ENCODE data around the gene IDE.
"Not testable (repeated sequence)": the region's sequence is repeated elsewhere in the genome, so short reads cannot be mapped to it uniquely, and the experiment has no call there.

IDE gene

DNA sequence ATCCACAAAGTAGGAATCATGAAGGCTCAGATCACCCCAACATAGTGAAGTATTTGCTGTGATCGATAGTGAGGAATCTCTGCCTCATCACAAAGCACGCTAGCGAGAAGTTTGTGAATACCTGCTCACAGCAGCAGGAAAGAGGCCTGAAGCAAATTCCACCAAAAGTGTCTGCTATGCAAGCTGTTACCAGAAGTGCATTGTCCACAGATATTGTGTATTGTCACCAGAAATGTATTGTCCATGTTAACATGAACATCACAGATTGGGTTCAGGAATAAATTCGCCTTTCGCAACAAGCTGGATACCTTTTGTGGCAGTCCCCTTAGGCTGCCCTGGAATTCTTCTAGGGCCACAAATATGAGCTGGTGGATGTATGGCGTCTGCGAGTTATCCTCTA, 155.0 kb downstream of the IDE start:
- no peak for DNase-seq (ENCODE audit: low spot score)

DNA sequence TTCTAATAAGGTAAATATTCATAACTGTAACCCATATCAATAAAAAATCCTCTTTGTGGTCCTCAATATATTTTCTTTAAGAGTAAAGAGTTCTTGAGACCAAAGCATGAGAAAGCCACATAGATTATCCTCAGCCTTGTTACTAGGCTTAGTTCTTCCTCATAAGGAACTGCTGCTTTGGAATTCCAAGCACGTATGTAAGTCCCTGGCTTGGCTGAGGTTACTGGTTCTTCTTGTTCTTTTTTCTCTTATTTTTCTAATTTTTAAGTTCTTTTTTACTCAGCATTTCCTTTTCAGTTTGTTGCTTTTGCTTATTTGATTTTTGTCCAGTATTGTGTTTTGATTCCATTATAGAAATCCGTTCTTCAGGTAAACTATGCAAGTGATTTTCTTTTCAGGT, 155.7 kb downstream of the IDE start:
- DNase-seq (ENCODE audit: low spot score), result no peak

DNA sequence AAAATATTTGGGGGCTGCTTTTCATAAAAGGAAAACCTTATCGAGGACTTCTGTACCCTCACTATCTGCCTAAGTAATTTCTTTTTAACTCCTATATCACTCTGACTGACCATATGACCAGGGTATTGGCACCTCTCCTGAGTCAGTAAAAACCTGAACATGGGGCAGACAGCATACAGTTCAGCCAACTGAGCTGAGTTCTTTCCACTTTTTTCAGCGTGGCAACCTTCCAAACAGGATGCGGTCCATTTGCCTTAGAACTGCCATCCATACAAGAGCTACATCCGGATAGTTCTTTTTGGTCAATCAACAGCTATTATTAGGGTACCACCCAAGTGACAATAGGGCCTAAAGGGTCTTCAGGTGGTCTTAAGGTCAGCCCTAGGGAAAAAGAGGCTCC, 160.4 kb downstream of the IDE start:
- DNase-seq (ENCODE audit: low spot score), result no peak

- DNase-seq (ENCODE audit: low spot score), result no peak
Measured at GRCh38 chr10:92413011-92413410, 160.9 kb downstream of the IDE start.

GRCh38 chr10:92411406-92411805, 162.5 kb downstream of the IDE start:
- DNase-seq (ENCODE audit: low spot score), result no peak

DNA sequence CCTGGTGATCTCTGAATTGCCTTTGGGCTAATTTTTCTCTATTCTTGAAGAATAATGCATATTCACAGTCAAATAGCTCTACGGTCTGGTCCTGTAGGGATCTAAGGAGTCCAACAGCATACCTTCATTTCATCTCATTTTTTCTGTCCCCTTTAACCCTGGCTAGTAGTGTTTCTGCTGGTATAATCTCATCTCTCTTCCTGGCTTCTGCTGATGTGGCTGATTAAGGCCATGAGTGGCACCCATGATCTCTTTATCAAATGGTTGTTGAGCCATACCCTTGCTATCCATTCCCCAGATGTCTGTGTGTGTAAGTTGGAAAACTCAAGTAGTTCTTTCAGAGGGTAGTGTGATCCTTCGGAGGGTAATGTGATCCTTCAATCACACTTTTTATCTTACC, 163.4 kb downstream of the IDE start:
- no peak for DNase-seq (ENCODE audit: low spot score)

GRCh38 chr10:92408017-92408361, 165.9 kb downstream of the IDE start:
- DNase-seq (ENCODE audit: low spot score), result no peak

- DNase-seq (ENCODE audit: low spot score), result no peak
Measured at GRCh38 chr10:92407305-92408016, 166.4 kb downstream of the IDE start.

GRCh38 chr10:92405419-92405924, 168.4 kb downstream of the IDE start:
- DNase-seq (ENCODE audit: low spot score), result no peak

DNA sequence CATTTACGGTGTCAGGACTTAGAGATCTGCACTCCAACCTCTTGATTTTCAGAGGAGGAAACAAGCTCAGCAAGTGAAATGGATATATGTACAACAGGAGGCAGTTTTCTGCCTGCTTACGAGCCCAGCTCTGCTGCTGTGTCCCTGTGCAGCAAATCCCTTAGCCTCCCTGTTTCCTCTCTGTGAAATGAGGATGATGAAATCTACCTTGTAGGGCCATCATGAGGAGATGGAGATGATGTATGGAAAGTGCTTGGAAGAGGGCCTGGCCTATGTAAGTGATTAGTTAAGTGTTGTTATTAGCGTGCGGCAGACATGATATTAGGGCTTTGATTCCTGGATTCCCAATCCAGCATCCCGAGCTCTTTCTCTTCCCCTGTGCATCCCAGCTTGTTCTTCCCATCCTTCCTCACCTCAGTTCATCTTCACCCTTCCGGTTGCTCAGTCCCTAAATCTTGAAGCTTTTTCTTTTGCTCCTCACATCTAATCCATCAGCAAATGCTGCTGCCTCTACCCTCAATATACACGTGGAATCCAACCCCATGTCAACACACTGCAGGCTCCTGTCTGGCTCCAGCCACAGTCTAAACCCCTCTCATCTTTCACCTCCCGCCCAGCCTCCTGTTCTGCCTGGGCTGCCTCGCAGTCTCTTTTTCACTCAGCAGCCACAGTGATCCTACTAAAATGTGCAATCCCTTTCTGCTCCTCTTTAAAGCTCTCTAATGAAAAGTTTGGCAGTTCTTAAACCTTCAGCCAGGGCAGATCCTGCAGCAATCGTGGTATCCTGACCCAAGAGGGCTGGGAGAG, 169.1 kb downstream of the IDE start:
- DNase-seq (ENCODE audit: low spot score), result no peak

- DNase-seq (ENCODE audit: low spot score), result not testable (repeated sequence)
Measured at GRCh38 chr10:92402234-92402633, 171.7 kb downstream of the IDE start.

Data from HuH-7 (cell line).